Suprapubic skin (tissue), 4 donors: Measurements from ENCODE around the gene SND1. TPM values are rescaled to one million over a fixed set of nuclear protein-coding genes. Genes with fewer than 3 reads are reported as not detected.

Experiments
- DNase-seq, 2 donors: peaks; one replicate each; pipeline ENCODE4 v3.0.0-alpha.2; 2019; ENCODE audit warnings: low spot score in 2 of 2
- H3K27ac ChIP-seq: fragments of 200-600 bp; sonication (generic); one replicate; pipeline ENCODE4 v1.5.1; 2019
- H3K27me3 ChIP-seq: fragments of 200-600 bp; sonication (generic); one replicate; pipeline ENCODE4 v1.5.1; 2019
- H3K36me3 ChIP-seq: fragments of 200-600 bp; sonication (generic); one replicate; pipeline ENCODE4 v1.5.1; 2019
- H3K4me1 ChIP-seq: fragments of 200-600 bp; sonication (generic); one replicate; pipeline ENCODE4 v1.5.1; 2019
- H3K4me3 ChIP-seq: fragments of 200-600 bp; sonication (generic); one replicate; pipeline ENCODE4 v1.5.1; 2019; ENCODE audit warnings: mild to moderate bottlenecking
- H3K9me3 ChIP-seq: fragments of 200-600 bp; sonication (generic); one replicate; pipeline ENCODE4 v1.5.1; 2019
- EP300 ChIP-seq: sonication (generic); formaldehyde crosslinking; IDR thresholded peaks from one replicate; pipeline ENCODE4 v1.6.1; 2017; ENCODE audit warnings: antibody characterized with exemption
- POLR2A ChIP-seq, 2 donors: fragments of 450-650 bp; IDR thresholded peaks; one replicate each; pipeline ENCODE4 v1.6.1; 2017; ENCODE audit warnings: antibody characterized with exemption in 2 of 2, mild to moderate bottlenecking in 2 of 2, moderate library complexity in 2 of 2
- POLR2AphosphoS5 ChIP-seq, 3 donors: sonication (generic); formaldehyde crosslinking; IDR thresholded peaks; one replicate each; pipeline ENCODE4 v1.6.1; 2017; ENCODE audit warnings: antibody characterized with exemption in 3 of 3
- WGBS: methylation state at CpG from one replicate; pipeline ENCODE4 v1.1.5; 2018; 5-methylcytosine and 5-hydroxymethylcytosine counted together
- total RNA-seq, 4 donors: library from RNA; depleted of rRNA; stranded (reverse); fragments of >200 nt; gene quantifications; one replicate each; pipeline ENCODE4 v1.1.0, GENCODE V29; 2016
- TF ChIP-seq, protein P1 (sequence below), 2 donors: fragments of 200-600 bp in 1 of 2; fragments of 450-650 bp in 1 of 2; sonication (generic) in 1 of 2; IDR thresholded peaks; one replicate each; pipeline ENCODE4 v1.5.1; 2016 to 2019; ENCODE audit warnings: antibody characterized with exemption in 2 of 2, mild to moderate bottlenecking in 1 of 2, moderate library complexity in 1 of 2

Gene SND1
- total RNA-seq, 4 donors from 2014 or later = 72.2 to 99.8 (median 77.2) TPM

DNA sequence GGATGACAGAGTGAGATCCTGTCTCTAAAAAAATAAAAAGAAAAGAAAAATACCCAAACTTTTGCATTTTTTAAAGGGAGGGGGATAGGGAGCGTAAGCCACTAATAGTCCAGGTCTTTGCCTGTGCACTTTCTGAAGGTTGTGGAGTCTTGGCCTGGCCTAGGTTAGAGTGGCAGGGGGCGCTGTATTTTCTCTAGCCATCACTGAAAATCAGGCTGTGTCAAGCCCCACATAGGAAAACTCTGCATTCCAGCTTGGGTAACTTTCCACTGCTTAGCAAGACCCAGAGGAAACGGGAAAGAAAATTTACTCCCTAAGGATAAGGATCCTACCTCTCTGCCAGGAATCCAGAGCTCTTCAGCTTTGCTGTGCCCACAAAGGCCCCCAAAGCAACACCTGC lies 23.5 kb upstream of the SND1 start:
- no peaks in the 10 kb centered on the region for H3K4me1 ChIP-seq
- H3K27me3 ChIP-seq = no peaks in the 10 kb centered on the region
- TF ChIP-seq, protein P1, sequence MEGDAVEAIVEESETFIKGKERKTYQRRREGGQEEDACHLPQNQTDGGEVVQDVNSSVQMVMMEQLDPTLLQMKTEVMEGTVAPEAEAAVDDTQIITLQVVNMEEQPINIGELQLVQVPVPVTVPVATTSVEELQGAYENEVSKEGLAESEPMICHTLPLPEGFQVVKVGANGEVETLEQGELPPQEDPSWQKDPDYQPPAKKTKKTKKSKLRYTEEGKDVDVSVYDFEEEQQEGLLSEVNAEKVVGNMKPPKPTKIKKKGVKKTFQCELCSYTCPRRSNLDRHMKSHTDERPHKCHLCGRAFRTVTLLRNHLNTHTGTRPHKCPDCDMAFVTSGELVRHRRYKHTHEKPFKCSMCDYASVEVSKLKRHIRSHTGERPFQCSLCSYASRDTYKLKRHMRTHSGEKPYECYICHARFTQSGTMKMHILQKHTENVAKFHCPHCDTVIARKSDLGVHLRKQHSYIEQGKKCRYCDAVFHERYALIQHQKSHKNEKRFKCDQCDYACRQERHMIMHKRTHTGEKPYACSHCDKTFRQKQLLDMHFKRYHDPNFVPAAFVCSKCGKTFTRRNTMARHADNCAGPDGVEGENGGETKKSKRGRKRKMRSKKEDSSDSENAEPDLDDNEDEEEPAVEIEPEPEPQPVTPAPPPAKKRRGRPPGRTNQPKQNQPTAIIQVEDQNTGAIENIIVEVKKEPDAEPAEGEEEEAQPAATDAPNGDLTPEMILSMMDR (IDR thresholded peaks at IDR 0.05) = no peak
- no peak for TF ChIP-seq POLR2A (IDR thresholded peaks at IDR 0.05)
- no peak for TF ChIP-seq EP300
- no peak for TF ChIP-seq POLR2AphosphoS5 (IDR thresholded peaks at IDR 0.05)
- no peaks in the 10 kb centered on the region for H3K9me3 ChIP-seq
- no peaks in the 10 kb centered on the region for H3K36me3 ChIP-seq
- H3K4me3 ChIP-seq = no peak overlapping the region
- H3K27ac ChIP-seq = no peak overlapping the region
- DNase-seq = no peak
- 72% methylated on average over 3 of the region's 3 CpGs for WGBS

DNA sequence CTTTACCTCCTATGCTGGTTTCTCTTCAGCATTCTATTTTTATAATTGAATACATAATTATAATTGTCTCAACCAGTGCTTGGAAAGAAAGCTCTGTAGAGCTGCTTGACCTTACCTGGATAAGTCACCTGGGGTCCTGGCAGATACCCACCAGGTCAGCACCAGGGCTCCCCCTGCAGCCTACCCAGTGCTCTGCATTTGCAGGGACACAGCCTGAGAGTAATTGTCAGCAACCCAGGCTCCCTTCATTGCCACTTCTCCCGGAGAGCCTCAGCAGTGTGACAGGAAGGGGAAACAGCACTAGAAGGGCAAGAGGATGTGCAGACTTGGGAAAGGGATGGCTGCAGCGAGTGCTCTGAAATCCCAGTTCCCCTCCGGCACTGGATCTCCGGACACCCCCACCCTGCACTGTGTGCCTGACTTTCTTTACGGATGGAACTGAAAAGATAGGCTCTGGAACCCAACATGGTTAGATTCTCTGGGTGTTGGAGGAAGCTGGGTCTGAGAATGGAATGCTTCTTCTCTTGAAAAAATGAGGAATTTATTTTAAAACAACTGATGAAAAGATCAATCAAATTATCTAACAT lies 22.6 kb upstream of the SND1 start:
- Histone ChIP-seq H3K27ac (no peak overlapping the region), H3K4me3 (no peak overlapping the region), H3K27me3 (no peaks in the 10 kb centered on the region), H3K4me1 (no peaks in the 10 kb centered on the region), H3K36me3 (no peaks in the 10 kb centered on the region), H3K9me3 (no peaks in the 10 kb centered on the region)
- WGBS = 24% methylated on average over 5 of the region's 5 CpGs
- DNase-seq = no peak
- TF ChIP-seq POLR2A (IDR thresholded peaks at IDR 0.05) = no peak
- TF ChIP-seq EP300 = no peak
- TF ChIP-seq POLR2AphosphoS5 (IDR thresholded peaks at IDR 0.05) = no peak
- TF ChIP-seq, protein P1 (IDR thresholded peaks at IDR 0.05) = no peak

DNA sequence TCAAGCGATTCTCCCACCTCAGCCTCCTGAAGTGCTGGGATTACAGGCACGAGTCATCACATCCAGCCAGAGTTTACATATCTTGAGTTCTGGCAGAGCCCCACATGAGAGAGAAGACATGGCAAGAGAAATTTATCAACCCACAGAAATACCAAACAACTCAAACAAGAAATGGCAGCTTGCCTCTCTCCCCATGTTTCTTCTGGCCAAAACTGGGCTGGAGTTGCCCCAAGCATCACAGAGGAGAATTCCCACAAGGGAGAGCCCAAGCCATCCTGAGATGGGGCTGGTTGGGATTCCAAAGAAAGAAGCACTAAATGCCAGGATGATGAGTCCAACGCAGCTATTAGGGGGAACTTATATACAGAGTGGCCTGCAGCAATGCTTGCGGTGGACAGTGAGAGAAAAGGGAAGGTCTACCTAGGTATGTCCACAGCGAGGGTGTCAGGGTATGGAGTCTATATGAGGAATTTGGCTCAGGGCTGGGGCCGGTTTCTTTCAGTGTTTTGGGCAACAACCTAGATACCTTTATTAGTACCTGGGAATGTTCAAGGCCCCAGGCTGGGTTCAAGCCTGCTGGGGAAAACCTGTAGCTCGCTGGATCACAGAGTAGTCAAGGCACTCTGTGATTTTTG lies 19.6 kb upstream of the SND1 start:
- no peak for DNase-seq
- WGBS = 76% methylated on average over 7 of the region's 7 CpGs
- H3K36me3 ChIP-seq = no peaks in the 10 kb centered on the region
- TF ChIP-seq POLR2A (IDR thresholded peaks at IDR 0.05) (no peak), POLR2AphosphoS5 (IDR thresholded peaks at IDR 0.05) (no peak), EP300 (no peak)
- TF ChIP-seq, protein P1 (IDR thresholded peaks at IDR 0.05) = no peak
- no peaks in the 10 kb centered on the region for H3K27me3 ChIP-seq
- no peaks in the 10 kb centered on the region for H3K9me3 ChIP-seq
- H3K4me1 ChIP-seq = no peaks in the 10 kb centered on the region
- H3K4me3 ChIP-seq = no peak overlapping the region
- H3K27ac ChIP-seq = no peak overlapping the region

- WGBS = 48% methylated on average over 3 of the region's 3 CpGs
- TF ChIP-seq POLR2AphosphoS5 (IDR thresholded peaks at IDR 0.05) (no peak), EP300 (no peak), POLR2A (IDR thresholded peaks at IDR 0.05) (no peak)
- TF ChIP-seq, protein P1 (IDR thresholded peaks at IDR 0.05) = no peak
These were observed 16.2 kb upstream of the SND1 start for GRCh38 chr7:127635659-127636285.

GRCh38 chr7:127638197-127638596 lies 13.8 kb upstream of the SND1 start:
- Histone ChIP-seq H3K4me1 (no peaks in the 10 kb centered on the region), H3K36me3 (no peaks in the 10 kb centered on the region), H3K4me3 (no peak overlapping the region), H3K27ac (no peak overlapping the region), H3K27me3 (no peaks in the 10 kb centered on the region), H3K9me3 (no peaks in the 10 kb centered on the region)
- TF ChIP-seq, protein P1 (IDR thresholded peaks at IDR 0.05) = no peak
- TF ChIP-seq POLR2A (IDR thresholded peaks at IDR 0.05) (no peak), EP300 (no peak), POLR2AphosphoS5 (IDR thresholded peaks at IDR 0.05) (no peak)
- DNase-seq = no peak

More at GRCh38 chr7:127635659-127636285, 16.2 kb upstream of the SND1 start:
- Histone ChIP-seq H3K27me3 (no peaks in the 10 kb centered on the region), H3K9me3 (no peaks in the 10 kb centered on the region), H3K27ac (no peak overlapping the region), H3K36me3 (no peaks in the 10 kb centered on the region), H3K4me1 (no peaks in the 10 kb centered on the region), H3K4me3 (no peak overlapping the region)
- no peak for DNase-seq
